Measurements from ENCODE around the gene ATP8A2.

Gene ATP8A2

DNA sequence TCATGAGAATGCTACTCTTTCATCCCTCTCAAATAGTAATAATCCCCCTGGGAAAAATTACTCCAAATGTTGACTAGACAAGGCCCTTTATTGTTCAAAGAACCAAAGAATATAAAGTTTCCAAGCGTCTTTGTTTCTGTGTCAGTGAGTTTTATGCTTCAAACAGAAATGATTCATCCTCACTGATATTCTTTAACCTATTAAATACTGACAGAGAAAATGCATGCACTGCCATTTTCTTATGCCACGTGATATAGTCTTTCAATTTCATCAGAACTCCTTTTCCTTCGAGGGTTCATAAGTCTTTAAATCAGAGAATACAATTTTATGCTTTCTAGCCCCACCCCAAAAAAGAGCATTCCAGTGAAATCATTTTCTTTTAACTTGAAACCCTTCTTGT is 468.5 kb downstream of the ATP8A2 start:
- TF ChIP-seq FOXP2 (optimal IDR thresholded peaks at IDR 0.05; ENCODE audit: borderline replicate concordance, extremely low read depth, extremely low read length, insufficient read depth), result no peak
- TF ChIP-seq, protein P1, sequence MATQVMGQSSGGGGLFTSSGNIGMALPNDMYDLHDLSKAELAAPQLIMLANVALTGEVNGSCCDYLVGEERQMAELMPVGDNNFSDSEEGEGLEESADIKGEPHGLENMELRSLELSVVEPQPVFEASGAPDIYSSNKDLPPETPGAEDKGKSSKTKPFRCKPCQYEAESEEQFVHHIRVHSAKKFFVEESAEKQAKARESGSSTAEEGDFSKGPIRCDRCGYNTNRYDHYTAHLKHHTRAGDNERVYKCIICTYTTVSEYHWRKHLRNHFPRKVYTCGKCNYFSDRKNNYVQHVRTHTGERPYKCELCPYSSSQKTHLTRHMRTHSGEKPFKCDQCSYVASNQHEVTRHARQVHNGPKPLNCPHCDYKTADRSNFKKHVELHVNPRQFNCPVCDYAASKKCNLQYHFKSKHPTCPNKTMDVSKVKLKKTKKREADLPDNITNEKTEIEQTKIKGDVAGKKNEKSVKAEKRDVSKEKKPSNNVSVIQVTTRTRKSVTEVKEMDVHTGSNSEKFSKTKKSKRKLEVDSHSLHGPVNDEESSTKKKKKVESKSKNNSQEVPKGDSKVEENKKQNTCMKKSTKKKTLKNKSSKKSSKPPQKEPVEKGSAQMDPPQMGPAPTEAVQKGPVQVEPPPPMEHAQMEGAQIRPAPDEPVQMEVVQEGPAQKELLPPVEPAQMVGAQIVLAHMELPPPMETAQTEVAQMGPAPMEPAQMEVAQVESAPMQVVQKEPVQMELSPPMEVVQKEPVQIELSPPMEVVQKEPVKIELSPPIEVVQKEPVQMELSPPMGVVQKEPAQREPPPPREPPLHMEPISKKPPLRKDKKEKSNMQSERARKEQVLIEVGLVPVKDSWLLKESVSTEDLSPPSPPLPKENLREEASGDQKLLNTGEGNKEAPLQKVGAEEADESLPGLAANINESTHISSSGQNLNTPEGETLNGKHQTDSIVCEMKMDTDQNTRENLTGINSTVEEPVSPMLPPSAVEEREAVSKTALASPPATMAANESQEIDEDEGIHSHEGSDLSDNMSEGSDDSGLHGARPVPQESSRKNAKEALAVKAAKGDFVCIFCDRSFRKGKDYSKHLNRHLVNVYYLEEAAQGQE (IDR thresholded peaks at IDR 0.05; ENCODE audit: insufficient read depth in 1 of 2, low read depth in 2 of 2, low read length in 2 of 2), result no peak
- no peak for TF ChIP-seq SIN3A (IDR thresholded peaks at IDR 0.05; ENCODE audit: borderline replicate concordance, insufficient read depth, low read length)
- TF ChIP-seq POLR2AphosphoS5 (IDR thresholded peaks at IDR 0.05; ENCODE audit: low read depth, low read length), result no peak
- no peak for TF ChIP-seq TAF1 (IDR thresholded peaks at IDR 0.05; ENCODE audit: borderline replicate concordance, insufficient read depth, low read length)

DNA sequence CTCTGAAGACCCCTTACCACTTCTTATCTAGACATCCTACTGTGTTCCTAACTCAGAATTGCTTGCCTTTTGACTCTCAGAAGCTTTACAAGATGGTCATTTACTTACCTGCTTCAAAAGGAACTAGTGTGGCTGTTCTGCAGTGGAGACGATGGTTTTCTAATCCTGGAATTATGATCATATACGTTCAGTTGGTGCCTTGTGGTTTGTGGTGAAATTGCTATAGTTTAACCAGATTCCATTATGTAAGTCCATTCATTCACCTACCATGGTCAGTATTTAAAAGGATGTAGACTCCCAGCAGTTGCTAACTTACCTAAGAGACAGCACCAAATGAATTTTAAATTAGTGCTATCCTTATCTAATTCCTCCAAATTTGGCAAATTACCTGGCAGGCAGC is 469.2 kb downstream of the ATP8A2 start:
- TF ChIP-seq TAF1 (IDR thresholded peaks at IDR 0.05; ENCODE audit: borderline replicate concordance, insufficient read depth, low read length), result no peak
- TF ChIP-seq SIN3A (IDR thresholded peaks at IDR 0.05; ENCODE audit: borderline replicate concordance, insufficient read depth, low read length), result no peak
- TF ChIP-seq, protein P1 (IDR thresholded peaks at IDR 0.05; ENCODE audit: insufficient read depth in 1 of 2, low read depth in 2 of 2, low read length in 2 of 2), result no peak
- TF ChIP-seq POLR2AphosphoS5 (IDR thresholded peaks at IDR 0.05; ENCODE audit: low read depth, low read length), result no peak
- TF ChIP-seq FOXP2 (optimal IDR thresholded peaks at IDR 0.05; ENCODE audit: borderline replicate concordance, extremely low read depth, extremely low read length, insufficient read depth), result no peak

DNA sequence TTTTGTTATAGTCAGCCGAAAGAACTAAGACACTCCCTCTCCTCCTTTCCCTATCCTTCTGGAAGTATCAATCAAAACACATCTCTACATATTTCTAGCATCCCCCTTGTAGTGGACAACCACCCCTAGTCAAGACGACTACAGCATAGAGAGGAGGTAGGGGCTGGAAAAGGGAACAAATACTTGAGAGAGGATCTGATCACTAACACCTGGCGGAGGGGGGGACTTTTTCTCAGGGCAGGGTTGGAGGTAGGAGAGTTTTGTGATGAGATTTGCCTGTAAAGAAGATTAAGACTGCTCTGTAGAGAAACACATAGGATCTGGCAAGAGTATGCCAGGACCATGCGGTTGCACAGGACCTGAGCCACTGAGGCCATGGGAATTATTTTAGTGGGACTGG is 471.9 kb downstream of the ATP8A2 start:
- TF ChIP-seq TAF1 (IDR thresholded peaks at IDR 0.05; ENCODE audit: borderline replicate concordance, insufficient read depth, low read length), result no peak
- no peak for TF ChIP-seq POLR2AphosphoS5 (IDR thresholded peaks at IDR 0.05; ENCODE audit: low read depth, low read length)
- no peak for TF ChIP-seq SIN3A (IDR thresholded peaks at IDR 0.05; ENCODE audit: borderline replicate concordance, insufficient read depth, low read length)
- TF ChIP-seq, protein P1 (IDR thresholded peaks at IDR 0.05; ENCODE audit: insufficient read depth in 1 of 2, low read depth in 2 of 2, low read length in 2 of 2), result no peak
- TF ChIP-seq FOXP2 (optimal IDR thresholded peaks at IDR 0.05; ENCODE audit: borderline replicate concordance, extremely low read depth, extremely low read length, insufficient read depth), result no peak

- TF ChIP-seq FOXP2 (optimal IDR thresholded peaks at IDR 0.05; ENCODE audit: borderline replicate concordance, extremely low read depth, extremely low read length, insufficient read depth) (no peak), TAF1 (IDR thresholded peaks at IDR 0.05; ENCODE audit: borderline replicate concordance, insufficient read depth, low read length) (no peak), SIN3A (IDR thresholded peaks at IDR 0.05; ENCODE audit: borderline replicate concordance, insufficient read depth, low read length) (no peak), POLR2AphosphoS5 (IDR thresholded peaks at IDR 0.05; ENCODE audit: low read depth, low read length) (no peak)
- TF ChIP-seq, protein P1 (IDR thresholded peaks at IDR 0.05; ENCODE audit: insufficient read depth in 1 of 2, low read depth in 2 of 2, low read length in 2 of 2), result no peak
These were observed 473.0 kb downstream of the ATP8A2 start for GRCh38 chr13:25844559-25845434.

Measured in PFSK-1 (cell line).